Fibroblast of upper back skin (primary cell): ENCODE measurements around the gene ZNF117.
"Not testable (repeated sequence)": the region's sequence is repeated elsewhere in the genome, so short reads cannot be mapped to it uniquely, and the experiment has no call there.

ENCODE experiments used
- DNase-seq: peaks from one replicate; pipeline ENCODE4 v3.0.0-alpha.2; 2013

ZNF117 gene

DNA sequence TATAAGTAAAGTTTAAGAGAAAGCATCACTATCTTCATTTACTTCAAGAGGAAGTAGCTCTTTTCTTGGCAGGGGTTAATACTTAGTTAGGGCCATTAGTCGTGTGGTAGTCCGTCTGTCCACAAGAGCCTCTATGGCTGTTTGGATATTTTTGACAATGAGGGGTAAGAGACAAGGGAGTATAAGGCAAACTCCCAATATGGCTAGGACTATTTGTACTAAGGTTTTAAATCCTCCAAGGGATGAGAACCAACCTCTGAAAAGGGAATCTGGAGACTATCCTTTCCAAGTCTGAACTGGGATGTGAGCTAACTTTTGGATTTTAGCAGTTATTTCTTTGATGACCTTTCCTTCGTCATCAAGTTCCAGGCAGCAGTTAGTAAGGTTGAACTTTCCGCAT lies at the start of gene ZNF117:
TSS of gene ZNF117 (minus strand) at position 101 of the 400 bp plus-strand sequence.
- DNase-seq: no peak

DNA sequence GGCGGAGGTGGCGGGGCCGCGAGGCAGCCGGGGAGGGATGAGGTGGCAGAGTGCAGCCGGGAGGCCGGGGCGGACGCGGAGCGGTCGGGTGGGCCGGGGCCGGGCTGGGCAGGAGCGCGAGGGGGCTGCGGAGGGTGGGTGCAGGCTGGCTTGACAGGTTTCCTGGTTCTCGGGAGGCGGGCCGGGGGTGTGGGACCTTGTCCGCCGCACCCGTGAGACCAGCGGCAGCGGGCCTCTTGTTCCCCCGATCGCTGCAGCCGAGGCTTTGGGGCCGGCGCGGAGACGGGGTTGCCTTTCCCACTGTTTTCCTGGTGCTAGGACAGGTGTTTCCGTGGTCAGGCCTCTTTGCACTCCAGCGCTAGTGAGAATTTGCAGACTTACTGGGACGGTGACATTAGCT lies 47.9 kb upstream of the ZNF117 start:
- DNase-seq: peak; percentile 1

DNA sequence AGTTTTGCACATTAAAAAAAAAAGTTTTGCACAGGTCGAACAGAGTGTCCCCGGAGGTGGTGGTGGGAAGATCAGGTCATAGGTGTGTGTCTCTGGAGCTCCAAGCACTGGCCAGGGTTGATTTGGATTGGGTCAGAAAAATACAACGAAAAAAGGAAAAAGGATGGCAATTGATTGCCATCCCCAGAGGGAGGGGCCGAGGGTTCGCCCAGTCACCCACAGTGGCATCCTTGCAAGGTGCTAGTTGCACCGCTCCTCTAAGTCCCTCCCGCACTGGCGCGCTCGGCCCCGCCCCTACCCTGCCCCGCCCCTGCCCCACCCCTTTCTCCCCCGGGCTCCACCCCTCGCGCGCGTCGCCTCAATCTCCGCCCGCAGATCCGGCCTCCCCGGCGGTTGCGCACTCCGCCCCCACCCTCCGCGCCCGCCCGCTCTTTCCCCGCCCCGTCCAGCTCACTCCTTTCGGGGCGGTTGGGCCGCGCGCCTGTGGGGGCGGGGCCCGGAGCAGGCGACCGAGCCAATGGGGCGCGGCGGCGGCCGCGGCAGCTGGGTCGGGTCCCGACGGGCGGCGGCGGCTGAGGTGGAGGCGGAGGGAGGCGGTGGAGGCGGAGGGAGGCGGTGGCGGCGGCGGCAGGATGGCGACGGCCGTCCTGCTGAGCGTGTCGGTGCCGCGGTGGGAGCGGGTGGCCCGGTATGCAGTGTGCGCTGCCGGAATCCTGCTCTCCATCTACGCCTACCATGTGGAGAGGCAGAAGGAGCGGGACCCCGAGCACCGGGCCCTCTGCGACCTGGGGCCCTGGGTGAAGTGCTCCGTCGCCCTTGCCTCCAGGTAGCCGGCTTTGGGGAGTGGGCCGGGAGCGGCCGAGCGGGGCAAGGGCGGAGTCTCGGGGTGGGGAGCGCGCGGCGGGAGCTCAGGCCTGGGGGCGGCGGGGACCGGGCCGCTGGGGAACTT lies 47.2 kb upstream of the ZNF117 start:
- peak; percentile 93 for DNase-seq

DNA sequence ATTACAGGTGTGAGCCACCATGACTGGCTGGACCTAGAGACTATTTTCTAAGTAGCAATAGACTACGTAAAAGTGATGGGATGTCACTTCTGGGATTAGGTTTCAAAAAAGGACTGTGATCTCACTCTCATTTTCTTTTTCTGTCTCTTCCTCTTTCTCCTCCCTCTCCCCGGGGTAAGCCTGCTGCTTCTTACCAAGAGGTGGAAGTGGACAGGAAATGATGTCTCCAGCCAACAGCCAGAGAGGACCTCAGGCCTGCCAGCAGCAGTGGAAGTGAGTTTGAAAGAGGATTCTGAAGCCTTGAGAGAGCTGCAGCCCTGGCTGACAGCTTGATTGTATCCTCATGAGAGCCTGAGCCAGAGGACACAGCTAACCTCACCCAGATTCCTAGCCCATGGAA lies 45.7 kb upstream of the ZNF117 start:
- DNase-seq: not testable (repeated sequence)

DNA sequence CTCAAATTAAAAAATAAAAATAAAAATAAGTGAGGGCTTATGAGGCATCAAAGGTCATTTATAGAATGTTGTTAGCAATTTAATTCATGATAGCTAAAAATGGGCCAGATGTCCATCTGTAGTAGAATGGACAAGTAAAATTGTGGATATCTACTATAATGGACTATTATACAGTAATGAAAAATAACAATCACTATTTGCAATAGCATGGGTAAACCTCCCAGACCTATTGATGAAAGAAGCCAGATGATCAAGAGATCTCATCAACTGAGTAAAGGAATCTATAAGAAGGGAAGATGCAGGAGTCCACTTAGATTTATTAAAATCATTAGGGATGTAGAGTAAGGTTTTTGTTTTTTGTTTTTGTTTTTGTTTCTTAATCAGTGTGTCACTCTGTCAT lies 44.6 kb upstream of the ZNF117 start:
- DNase-seq: not testable (repeated sequence)

DNA sequence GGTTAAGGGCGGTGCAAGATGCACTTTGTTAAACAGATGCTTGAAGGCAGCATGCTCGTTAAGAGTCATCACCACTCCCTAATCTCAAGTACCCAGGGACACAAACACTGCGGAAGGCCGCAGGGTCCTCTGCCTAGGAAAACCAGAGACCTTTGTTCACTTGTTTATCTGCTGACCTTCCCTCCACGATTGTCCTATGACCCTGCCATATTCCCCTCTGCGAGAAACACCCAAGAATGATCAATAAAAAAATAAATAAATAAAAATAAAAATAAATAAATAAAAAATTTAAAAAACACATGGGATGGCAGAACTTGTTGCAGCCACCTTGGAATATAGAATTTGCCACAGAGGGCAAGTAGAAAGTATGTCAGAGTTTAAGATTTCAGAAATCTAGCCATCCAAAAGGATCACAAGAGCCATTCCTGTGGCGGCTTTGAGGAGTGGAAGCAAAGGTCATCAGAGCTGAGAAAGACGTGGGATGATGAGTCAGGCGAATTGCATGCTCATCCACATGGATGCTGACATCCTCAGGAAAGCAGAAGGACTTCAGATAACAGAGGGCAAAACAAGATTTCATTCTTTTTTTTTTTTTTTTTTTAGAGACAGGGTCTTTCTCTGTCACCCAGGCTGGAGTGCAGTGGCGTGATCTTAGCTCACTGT lies 43.4 kb upstream of the ZNF117 start:
- DNase-seq: peak; percentile 32

DNA sequence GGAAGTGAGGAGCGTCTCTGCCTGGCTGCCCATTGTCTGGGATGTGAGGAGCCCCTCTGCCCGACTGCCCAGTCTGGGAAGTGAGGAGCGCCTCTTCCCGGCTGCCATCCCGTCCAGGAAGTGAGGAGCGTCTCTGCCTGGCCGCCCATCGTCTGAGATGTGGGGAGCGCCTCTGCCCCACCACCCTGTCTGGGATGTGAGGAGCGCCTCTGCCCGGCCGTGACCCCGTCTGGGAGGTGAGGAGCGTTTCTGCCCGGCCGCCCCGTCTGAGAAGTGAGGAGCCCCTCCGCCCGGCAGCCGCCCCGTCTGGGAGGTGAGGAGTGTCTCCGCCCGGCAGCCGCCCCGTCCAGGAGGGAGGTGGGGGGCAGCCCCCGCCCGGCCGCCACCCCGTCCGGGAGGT lies 42.6 kb upstream of the ZNF117 start:
- DNase-seq: not testable (repeated sequence)

DNA sequence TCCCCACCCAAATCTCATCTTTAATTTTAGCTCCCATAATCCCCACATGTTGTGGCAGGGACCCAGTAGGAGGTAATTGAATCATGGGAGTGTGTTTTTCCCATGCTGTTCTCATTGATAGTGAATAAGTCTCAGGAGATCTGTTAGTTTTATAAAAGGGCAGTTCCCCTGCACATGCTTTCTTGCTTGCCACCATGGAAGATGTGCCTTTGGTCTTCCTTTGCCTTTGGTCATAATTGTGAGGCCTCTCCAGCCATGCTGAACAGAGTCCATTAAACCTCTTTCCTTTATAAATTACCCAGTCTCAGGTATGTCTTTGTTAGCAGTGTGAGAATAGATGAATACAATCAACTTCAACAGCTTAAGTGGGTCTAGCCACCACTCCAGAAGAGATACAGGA lies 34.2 kb upstream of the ZNF117 start:
- not testable (repeated sequence) for DNase-seq

DNA sequence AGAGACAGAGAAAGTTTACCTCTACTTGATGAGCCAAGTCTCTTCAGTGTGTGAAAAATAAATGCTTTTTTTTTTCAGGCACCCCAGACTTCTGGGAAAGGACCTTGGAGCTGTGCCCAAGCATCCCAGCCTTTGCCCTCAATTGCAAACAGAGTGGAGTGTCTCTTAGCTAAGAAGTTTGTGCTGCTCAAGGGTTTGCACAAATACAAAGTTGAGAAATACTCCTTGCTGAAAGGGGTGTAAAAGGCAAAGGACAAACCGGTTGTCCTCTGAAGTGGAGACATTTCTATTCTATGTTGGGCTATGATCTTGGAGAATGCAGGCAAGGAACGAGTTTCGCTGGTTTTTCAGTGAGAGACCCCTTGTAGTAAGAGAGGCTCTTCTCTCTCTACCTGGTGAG lies 30.1 kb upstream of the ZNF117 start:
- DNase-seq: not testable (repeated sequence)

DNA sequence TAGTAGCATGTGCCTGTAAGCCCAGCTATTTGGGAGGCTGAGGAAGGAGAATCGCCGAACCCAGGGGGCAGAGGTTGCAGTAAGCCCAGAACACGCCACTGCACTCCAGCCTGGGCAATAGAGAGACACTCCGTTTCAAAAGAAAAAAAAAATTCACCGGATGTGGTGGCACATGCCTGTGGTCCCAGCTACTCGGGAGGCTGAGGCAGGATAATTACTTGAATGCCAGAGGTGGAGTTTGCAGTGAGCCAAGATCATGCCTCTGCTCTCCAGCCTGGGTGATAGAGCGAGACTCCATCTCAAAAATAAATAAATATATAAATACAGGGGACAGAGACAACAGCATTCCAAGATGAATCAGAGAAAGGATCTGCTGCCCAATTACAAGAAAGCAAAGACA lies 19.0 kb upstream of the ZNF117 start:
- not testable (repeated sequence) for DNase-seq

DNA sequence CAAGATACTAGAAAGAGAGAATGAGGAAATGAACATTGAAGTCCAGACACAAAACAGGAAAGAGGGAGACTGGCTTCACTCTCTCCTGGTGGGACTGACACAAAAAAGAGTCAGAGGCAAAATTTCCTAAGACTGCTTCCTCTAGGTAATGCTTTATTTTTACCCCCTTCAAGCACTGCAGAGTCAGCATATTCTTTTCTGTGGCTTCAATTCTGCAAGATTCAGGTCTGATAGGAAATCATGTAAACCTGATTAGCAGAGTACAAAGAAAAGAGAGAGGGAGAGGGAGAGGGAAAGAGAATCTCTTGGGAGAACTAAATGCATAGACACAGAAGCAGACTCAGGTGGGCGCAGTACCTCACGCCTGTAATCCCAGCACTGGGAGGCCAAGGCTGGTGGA lies 18.6 kb upstream of the ZNF117 start:
- DNase-seq: not testable (repeated sequence)

DNA sequence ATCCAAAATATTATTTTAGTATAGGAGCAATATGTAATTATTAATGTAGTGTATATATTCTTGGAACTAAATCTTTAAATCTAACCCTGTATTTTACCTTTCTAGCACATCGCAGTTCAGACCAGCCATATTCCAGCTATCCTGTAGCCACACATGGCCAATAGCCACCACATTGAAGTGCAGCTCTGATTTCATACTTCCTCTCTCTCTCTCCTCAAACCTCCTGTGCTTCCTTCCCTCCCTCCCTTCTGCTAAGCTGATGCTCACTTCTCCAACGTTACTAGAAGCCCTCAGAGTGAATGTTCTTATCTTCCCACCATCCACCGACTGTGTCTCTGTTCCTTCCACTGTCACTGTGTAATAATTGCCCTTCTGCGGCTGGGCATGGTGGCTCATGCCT lies 16.2 kb upstream of the ZNF117 start:
- DNase-seq: not testable (repeated sequence)

DNA sequence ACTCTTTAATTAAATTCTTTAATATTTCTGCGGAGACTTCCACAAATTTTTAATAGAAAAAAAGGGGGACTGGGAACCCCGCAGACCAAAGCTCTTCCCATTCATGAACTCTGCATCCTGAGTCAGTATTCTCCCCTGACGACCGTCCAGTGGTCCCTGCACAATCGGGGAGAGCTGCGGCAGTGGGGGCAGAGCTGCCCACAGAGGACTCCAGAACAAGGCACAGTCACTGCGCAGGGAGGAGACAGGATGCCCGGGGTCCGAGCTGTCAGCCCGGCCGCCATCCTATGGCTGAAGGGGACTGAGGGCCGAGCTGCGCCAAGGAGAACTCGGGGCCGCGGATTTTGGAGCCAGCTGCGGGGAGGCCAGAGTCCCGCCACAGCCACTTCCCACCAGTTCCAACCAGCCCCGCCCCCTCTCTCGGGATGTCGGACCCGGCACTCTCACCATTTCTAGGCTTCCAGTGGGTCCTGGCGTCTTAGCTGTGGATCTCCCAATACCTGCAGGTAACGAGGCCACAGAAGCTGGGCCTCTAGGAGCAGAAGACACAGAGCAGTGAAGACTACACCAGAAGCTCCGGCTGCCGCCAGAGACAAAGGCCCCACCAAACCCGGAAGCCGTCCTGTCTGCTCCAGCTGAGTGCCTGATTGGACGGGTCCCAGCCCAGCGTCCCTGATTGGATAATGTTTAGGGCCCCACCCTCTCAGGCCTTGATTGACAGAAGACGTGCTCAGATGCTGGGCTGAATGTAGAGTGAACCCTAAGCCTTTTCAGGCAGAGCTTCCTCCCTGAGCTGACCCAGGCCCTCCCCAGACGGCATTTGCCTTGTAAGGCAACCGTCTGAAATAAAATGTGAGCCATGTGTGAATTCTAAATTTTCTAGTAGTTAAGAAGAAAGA lies 15.5 kb upstream of the ZNF117 start, which contains the start of gene ERV3-1:
TSS of gene ERV3-1 (minus strand) at position 594 of the 899 bp plus-strand sequence. CDS start 13,661 bp downstream, outside the sequence.
- DNase-seq: peak; percentile 96

DNA sequence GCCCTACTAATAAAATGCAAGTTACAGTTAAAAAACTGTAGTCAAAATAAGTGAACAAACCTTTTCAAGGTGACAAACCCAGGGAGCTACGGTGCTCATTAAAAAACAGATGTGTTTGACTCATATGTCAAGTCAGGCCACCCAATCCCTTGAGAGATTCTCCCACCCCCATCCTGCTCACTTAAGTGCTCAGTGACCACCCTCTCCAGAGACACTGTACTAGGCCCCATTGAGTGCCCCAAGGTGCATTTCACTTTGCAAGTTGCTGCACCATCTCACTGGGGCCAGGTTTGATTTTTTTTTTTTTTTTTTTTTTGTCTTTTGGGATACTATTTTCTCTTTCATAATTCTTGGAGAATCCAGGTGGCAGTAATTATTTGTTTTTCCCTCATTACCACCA lies 13.7 kb upstream of the ZNF117 start:
- no peak for DNase-seq

DNA sequence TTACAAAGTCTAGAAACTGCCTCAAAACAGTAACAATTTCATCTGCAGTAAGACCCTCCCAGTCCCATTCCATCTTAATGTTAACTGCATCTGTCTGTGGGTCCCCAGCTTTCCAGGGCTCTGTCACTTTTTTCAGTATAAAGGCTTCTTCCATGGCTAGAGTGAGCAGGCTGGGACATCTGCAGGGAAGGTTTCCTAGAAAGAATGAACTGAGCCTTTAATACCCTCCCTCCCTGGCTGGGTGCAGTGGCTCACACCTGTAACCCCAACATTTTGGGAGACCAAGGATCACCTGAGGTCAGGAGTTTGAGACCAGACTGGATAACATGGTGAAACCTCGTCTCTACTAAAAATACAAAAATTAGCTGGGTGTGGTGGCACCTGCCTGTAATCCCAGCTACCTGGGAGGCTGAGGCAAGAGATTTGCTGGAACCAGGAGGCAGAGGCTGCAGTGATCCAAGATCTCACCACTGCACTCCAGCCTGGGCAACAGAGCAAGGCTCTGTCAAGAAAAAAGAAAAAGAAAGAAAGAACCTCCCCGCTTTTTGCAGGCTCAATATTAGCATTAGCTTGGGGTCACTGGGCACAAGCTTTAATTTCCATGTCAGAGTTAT lies 12.2 kb upstream of the ZNF117 start:
- DNase-seq: no peak

DNA sequence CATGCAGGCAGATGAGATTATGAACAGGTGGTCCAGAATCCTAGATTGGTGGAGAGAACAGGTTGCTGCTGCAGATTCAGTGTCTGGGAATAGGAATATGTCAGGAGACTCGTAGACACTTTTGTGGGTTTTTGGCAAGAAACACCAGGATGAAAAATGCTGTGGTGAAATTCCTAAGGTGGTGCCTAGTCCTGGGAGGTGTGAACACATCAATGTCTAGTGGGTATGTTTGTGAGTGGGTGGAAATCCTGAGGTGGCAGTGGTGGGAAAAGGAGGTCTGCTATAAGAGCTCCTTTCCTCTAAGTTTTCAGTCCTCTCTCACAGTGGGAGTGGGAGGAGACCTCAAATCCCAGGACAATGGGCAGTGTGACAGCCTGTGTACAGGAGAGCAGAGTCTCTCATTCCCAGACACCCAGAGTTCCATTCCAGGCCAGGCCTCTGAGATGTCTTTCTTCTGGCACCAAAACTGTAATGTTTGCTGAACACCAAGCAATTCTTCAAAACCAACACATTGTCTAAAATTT lies 10.5 kb upstream of the ZNF117 start:
- DNase-seq: no peak

DNA sequence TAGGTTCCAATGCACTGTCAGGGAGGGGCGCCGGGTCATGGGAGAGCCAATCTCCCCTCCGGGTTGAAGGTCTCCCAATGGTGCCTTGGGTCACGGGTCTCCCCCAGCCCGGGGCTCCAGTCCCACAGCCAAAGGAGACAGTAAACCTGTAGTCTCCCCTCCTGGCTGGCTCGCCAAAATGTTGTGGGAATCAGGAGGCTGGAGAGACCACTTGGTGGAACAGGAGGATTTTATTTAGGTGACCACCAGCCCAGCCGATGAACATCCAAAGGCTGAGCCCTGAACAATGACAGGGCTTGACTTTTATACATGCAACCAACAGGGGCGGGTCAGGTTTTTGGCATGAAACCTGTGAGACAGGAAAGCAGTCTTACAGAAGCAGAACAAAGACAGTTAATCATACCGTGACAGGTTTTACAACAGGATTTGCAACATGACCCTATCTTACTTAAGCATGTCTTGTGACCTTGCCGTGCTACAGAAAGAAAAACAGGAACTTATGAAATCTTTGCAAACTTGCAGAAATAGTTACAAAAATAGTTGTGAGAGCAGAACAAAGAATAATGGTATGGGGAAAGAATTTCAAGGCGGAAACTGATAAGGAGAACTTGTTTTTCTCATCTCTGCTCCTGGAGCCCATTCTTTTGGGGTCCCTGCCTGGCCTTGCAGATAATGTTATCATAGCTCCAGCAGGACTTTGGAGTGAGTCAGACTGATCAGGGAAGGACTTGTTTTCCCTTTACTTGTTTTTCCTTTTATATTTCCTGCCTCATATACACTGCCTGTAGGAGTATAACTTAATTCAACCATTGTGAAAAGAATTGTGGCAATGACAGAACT lies 8.5 kb upstream of the ZNF117 start:
- DNase-seq: peak; percentile 5

DNA sequence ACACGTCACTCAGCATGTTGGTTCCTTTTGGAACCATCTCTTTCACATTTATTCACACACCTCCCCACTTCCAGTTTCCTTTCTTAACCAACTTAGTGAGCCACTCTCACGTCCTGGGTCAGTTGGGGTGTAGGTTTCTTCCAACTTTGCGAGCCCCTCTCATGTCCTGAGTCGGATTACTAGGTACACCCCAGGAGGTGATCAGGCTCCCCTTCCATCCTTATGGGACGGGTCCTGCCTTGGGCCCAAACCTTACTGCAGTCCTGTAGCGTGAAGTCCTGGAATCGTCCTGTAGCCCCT lies 8.0 kb upstream of the ZNF117 start:
- no peak for DNase-seq

DNA sequence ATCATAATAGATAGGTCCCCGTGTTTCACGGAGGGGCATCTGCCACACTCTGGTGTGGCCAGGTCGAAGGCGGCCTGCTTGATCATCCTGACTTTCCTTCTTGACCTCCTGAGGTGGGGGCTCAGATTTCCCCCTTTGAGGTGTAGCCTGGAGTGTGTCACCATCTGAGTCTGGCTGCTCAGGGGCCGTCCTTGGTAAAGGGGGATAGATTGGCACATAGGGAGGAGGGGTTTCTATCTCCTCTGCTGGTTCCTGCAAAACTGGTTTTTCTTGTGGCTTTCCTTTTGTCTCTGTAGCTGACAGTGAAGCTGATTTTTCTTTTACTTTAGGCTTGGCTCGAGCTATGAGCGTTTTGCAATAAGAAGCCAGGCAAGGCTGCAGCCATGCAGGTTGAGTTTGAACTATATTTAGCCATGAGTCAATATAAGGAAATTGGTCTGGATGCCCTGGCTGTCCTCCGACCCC lies 7.1 kb upstream of the ZNF117 start:
- peak; percentile 54 for DNase-seq

DNA sequence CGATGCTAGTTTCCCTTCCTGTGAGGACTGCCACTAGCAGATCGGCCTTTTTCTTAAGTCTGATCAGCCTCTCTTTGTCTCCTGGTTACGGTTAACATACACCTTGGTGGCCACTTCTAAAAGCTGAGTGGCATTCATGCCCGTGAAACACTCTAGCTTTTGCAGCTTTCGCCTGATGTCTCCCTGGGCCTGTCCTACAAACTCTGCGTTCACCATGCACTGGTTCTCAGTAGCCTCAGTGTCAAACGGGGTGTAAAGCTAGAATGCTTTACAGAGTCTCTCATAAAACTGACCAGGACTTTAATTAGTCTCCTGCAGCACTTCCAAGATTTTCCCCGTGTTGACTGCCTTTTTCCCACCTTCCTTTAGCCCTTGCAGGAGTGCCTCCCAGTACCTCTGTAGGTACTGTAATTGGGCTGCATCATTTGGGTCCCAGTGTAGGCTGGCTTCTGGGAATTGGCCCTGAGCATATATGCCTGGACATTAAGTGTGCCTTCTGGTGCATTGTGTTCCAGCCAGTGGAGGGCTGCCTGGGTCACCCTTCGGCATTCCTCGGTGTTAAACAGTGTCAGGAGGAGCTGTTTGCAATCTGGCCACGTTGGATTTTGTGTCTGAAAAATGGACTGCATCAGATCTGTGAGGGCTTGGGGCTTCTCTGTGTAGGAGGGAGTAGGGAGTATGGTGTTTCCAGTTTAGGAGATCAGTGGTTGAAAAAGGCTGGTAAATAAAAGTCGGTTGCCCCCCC lies 6.5 kb upstream of the ZNF117 start:
- no peak for DNase-seq

DNA sequence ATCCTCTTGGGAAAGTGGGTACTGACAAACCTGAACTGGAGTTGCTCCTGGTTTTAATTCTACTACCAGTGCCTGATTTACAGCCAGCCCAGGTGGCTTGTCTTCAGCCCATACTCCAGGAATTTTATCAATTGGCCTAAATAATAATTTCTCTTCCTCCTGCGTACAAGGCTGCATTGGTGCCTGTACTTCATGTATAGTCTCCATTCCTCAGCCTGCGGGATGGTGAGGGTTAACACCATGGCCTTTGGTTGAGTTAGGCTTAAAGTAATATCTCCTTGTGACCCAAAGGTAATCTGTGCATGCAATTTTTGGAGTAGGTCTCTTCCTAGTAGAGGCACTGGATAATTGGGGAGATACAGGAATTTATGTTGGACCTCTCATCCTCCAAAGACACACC lies 5.5 kb upstream of the ZNF117 start:
- DNase-seq: no peak
